Activated CD8-positive, alpha-beta memory T cell treated with anti-CD3 and anti-CD28 coated beads, Interleukin-2, amount 50 U/mL, for 4 hours (primary cell): ENCODE measurements around the gene TWIST2.

Source experiments
- DNase-seq: peaks from one replicate; pipeline ENCODE4 v3.0.0-alpha.2; 2020

The TWIST2 gene

DNA sequence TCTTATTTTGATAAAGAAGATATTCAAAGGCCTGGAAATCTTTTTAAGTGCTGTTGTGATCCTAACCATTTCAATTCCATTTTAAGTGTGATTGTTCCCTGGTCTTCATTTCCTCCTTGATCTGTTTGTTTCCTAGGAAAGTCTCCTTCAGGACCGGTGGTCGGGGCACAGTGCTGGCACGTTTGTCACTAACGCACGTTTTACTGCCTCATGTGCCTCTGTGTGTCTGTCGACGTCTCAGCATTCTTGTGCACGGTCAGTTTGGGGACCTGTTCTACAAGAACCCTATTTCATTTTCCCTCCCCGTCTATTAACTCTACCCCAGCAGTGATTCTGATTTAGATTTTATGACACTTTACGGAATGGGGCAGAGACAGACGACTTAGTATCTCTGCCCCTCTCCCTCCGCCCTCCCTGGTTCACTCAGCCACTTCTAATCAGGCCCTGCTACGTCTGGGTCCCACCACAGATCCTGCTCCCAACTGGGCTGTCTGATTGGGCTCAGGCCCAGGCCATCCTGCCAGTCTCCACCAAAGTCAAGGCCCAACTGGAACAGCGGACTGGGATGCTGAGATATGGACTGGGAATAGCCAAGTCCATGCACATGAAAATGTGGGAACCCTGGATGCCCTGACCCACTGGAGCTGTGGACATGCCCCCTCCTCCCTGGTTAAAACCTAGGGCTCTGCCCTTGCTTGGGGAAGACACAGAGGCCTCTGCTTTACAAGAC is 95.6 kb downstream of the TWIST2 start:
- no peak for DNase-seq

DNA sequence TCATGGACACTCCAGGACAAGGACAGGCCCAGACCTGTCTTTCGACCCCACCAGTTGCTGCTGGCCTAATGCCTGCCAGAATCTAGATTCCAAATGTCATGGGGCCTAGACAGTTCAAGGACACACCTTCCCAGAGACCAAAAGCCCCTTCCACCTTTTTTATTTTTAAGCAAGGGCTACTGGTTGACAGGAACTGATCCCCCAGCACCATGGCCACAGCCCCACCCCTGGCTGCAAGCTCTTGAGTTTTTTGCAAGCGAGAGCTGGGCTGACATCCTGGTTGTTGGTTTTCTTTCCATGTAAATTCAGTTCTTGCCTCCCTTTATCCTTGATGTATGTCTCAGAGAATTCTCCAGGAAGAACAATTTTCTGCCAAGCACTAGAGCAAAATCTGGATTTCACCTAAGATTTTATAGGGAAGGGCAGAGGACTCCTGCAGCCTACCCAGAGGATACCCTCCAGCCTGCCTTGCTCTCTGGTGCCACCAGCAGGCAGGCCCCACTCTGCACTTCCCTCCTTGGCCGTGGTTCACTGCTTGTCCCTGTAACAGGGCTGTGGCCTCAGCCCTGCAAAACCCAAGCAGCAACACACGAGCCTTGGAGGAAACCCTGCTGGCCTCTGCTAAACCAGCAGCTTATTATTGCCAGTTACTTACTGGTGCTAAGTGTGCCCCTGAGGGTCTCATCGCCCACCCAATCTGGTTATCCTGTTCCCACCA is 97.7 kb downstream of the TWIST2 start:
- DNase-seq = no peak

DNA sequence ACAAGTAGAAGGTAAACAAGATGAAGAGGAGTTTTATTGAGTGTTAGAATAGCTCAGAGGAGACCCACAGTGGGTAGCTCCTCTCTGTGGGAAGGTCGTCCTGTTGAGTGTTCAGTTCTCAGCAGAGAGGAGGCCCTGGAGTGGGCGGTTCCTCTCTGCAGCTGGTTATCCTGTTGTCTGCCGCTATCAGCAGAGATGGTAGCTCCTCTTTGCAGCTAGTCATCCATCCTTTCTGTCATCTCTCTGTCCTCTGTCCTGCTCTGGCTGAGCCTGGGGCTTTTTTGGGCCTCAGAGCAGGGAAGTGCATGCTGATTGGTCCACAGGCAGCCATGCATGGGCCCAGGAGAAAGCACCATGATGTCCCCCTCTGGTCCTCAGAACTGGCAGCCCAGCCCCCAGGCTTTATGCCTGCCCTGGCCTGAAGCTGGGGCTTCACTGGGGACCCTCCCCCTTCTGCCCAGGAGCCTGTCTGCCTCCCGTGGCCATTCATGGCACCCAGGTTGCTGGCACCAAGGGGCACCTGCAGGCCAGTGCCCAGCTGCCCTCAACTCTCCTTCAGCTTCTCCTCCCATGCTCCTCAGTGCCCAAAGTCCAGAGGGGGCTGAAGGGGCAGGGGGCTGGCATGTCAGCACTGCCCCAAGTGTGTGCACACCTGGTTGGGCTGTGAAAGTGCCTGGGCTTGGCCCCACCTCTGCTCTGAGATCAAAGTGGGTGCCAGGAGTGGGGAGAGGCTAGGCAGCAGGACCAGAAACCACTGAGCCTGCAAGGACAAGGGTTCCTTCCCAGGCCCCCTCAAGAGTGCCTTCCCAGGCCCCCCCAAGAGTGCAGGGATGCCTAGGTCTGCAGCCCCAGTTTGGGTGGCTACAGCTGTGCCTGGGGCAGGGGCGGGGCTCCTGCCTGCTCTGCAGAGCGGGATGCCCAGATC is 98.7 kb downstream of the TWIST2 start:
- no peak for DNase-seq

DNA sequence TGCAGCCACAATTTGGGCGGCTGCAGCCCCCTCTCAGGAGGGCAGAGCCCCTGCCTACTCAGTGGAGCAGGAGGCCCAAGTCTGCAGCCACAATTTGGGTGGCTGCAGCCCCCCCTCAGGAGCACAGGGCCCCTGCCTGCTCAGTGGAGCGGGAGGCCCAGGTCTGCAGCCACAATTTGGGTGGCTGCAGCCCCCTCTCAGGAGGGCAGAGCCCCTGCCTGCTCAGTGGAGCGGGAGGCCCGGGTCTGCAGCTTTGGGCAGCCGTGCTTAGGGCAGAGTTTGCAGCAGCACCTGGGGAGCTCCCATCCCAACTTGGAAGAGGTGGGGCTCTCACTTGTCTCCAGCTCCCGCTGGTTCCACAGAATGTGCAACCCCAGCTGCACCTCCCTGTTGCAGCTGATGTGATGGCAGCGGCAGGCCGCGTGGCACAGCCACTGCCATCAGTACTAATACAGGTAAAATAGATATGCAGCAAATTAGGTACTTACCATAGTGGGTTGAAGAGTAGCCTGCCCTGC is 99.4 kb downstream of the TWIST2 start:
- DNase-seq = no peak

DNA sequence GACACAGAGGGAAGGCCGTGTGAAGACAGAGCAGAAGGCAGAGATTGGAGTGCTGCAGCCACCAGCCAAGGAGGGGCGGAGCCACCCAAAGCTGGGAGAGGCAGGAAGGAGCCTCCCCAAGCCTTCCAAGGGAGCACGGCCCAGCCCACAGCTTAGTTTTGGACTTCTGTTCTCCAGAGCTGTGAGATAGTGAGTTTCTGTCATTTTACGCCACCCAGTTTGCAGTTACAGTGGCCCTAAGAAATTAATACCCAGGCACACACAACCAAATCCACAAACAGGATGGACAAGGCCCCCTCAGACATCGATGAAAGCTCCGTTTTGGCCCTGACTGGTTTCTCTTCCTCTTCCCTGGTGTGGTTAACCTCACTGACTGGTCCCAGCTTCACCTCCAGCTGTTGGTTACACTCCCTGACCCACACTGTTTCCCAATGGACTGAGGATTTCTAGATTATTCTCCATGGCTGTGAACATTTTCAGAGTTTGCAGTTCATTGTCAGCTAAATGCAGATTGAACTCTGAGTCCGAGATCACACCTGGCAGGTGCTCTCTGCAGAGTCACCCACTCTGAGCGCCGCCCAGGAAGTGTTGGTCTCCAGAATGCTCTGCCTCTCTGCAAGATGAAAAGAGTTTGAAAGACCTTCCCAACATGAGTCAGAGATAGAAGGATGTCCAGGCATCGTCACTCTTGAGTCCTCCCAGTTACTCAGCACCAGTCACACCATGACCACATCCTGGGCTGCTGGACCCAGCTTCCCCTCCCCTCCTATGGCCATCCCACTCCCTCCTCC is 100.2 kb downstream of the TWIST2 start:
- no peak for DNase-seq

DNA sequence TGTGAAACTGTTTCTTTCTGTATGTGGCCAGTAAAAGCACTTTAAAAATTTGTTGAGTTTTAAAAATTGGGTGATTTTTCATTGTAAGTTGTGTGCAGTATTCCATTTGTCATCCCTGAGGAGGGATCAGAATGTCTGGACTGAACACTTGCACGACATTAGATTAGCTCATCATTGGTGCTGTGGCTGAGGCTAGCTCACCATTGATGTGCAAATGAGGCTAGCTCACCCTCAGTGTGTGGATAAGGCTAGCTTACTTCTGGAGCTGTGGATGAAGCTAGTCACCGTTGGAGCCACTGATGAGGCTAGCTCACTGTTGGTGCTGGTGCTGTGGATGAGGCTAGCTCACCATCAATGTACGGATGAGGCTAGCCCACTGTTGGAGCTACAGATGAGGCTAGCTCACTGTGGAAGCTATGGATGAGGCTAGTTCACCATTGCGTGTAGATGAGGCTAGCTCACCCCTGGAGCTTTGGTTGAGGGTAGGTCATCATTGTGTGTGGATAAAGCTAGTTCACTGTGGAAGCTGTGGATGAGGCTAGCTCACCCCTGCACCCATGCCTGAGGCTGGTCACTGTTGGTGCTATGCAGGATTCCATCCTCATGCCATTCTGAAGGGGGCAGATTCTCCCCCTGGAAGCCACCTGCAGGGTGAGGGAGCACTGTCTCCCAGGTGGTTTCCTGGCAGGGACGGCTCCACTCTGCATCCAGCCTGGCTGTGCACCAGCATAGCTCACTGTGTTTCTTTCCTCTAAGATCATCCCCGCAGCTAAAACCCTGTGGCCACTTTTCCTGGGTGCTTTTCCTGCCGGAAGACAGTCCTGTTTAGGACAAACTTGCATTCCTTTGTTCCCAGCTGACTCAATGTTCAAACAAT is 101.1 kb downstream of the TWIST2 start:
- DNase-seq = no peak

GRCh38 chr2:238949710-238950345 is 101.9 kb downstream of the TWIST2 start:
- DNase-seq = no peak

DNA sequence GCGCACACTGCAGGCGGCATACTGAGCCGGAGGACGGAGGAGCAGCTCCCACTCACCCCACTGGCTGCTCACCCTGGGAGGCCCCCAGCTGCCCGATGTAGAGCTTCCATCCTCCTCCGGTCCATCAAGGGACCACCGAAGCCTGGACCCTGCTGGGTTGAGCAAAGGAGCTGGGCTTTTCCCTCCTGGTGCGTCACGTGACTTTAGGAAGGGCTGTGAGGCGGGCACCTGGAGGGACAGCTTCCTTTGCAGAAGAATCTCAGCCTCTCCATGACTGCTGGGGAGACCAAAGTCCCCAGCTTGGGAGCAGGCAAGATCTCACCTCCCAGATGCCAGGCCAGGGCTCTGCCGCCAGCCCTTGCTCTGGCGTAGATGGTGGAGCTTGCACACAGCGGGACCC is 102.7 kb downstream of the TWIST2 start:
- no peak for DNase-seq

DNA sequence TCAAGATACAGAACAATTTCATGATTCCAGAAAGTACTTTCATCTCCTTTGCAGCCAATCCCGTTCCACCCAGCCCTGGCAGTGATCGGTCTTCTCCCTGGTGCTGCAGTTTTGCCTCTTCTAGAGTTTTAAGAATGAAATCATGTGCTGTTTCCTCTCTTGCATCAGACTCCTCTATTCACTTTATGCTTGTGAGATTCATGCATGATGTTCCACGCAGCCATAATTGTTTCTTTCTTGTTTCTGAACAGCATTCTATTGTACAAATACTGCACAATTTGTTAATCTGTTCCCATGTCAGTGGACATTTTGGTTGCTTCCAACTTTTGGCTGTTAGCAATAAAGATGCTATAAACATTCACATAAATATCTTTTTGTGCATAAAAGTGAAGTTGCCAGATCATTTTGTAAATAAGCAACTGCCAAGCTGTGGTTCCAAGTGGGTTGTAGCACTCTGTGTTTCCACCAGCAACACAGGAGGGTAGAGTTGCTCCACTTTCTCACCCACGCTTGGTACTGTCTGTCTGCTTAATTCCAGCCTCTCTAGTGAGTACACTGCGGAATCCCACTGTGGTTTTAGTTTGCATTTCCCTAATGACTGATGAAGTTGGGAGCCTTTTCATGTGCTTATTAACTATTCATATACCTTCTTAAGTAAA is 104.5 kb downstream of the TWIST2 start:
- no peak for DNase-seq

DNA sequence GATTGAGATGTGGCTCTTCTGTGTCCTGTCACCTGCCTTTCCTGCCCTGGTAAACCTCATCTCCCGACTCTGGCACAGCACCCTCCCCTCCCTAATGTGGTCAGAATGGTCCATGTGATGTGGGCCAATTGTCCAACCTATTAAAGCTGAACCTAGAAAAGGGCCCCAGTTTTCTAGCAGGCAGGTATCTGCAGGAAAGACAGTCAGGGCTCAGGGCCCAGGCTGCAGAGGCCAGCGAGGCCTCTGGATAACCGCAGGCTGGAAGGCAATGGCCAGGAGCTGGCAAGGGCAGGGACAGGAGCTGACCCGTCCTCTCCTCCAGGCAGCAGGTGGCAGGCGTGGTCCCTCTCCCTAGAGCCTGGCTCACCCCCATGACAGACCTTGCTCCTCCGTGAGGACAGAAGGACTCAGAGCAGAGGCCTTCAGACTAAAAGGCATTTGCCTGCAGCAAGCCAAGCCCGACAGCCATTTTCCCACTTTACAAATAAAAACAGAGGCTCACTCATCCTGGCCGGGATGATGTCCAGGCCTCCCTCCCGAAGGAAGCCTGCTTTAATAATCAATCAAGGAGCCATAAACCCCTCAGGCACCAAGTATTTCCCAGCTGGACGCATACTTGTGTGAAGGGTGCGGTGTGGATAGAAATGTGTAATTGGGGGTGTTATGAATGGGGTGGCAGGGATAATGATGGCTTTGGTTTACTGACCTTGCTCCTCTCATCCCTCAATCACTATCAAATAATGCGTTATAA is 107.1 kb downstream of the TWIST2 start:
- no peak for DNase-seq

- no peak for DNase-seq
Observed at GRCh38 chr2:238955648-238956531, 108.0 kb downstream of the TWIST2 start.

DNA sequence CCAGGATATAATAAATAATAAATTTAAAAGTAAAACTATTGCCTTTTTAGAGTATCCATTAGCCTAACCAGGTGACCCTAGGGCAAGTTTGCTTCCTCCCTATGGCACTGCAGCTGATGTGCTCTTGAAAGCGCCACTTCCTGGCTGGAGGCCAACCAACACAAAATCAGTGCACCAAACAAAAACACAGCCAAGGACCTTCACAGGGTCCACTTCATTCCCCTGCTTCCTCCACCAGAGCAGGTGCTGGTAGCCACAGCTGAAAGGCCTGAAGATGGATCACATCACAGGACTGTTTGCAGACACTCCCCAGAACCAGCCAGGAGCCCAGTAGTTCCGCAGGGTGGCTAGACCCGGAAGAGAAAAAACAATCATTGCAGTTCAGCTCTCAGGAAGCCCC is 108.8 kb downstream of the TWIST2 start:
- DNase-seq = no peak
